Measurements from ENCODE around the gene CLUH. TPM values are rescaled to one million over a fixed set of nuclear protein-coding genes. Genes with fewer than 3 reads are reported as not detected.

The CLUH gene
- total RNA-seq, 1 experiment from 2014 or later, result 161 TPM

GRCh38 chr17:2701996-2702741 lies 9.4 kb downstream of the CLUH start:
- no peaks in the 10 kb centered on the region for H3K4me1 ChIP-seq
- H3K27me3 ChIP-seq (replicated peaks; ENCODE audit: control insufficient read depth, insufficient read depth, low read length), result no peaks in the 10 kb centered on the region
- BruUV-seq (replicated peaks), result no TSS peak
- Mint-ChIP-seq H3K4me1 (ENCODE audit: low read depth, unreplicated experiment) (no peaks in the 10 kb centered on the region), H3K27ac (ENCODE audit: unreplicated experiment) (no peak overlapping the region), H3K27me3 (ENCODE audit: insufficient read depth, unreplicated experiment) (no peaks in the 10 kb centered on the region), H3K9me3 (ENCODE audit: unreplicated experiment) (no peaks in the 10 kb centered on the region), H3K4me3 (ENCODE audit: unreplicated experiment) (no peak overlapping the region), H3K36me3 (ENCODE audit: insufficient read depth, unreplicated experiment) (peaks cover 77% of the 10 kb centered on the region)
- no peak for TF ChIP-seq CTCF (IDR thresholded peaks at IDR 0.05; ENCODE audit: insufficient read depth in 1 of 2, low read depth in 1 of 2, low read length in 1 of 2, severe bottlenecking in 1 of 2, unreplicated experiment in 1 of 2)
- DNase-seq, result peak in 1 of 2 experiments; percentile 23
- ChIA-PET CTCF (no interaction called here), POLR2A (no interaction called here)
- no peak overlapping the region for H3K4me3 ChIP-seq (ENCODE audit: low read depth, low read length)
- H3K36me3 ChIP-seq (ENCODE audit: control insufficient read depth, insufficient read depth, low read length), result peaks cover 4% of the 10 kb centered on the region; the same call in 1 of the 2 replicates
- H3K9me3 ChIP-seq, result no peaks in the 10 kb centered on the region
- intact Hi-C loops (cut with micrococcal nuclease; ENCODE audit: unreplicated experiment), result no loop called here

GRCh38 chr17:2701161-2701995 lies 10.2 kb downstream of the CLUH start:
- Mint-ChIP-seq H3K4me1 (ENCODE audit: low read depth, unreplicated experiment) (no peaks in the 10 kb centered on the region), H3K4me3 (ENCODE audit: unreplicated experiment) (no peak overlapping the region), H3K27ac (ENCODE audit: unreplicated experiment) (no peak overlapping the region), H3K9me3 (ENCODE audit: unreplicated experiment) (no peaks in the 10 kb centered on the region), H3K36me3 (ENCODE audit: insufficient read depth, unreplicated experiment) (peaks cover 85% of the 10 kb centered on the region), H3K27me3 (ENCODE audit: insufficient read depth, unreplicated experiment) (no peaks in the 10 kb centered on the region)
- no peaks in the 10 kb centered on the region for H3K27me3 ChIP-seq (replicated peaks; ENCODE audit: control insufficient read depth, insufficient read depth, low read length)
- TF ChIP-seq CTCF (IDR thresholded peaks at IDR 0.05; ENCODE audit: insufficient read depth in 1 of 2, low read depth in 1 of 2, low read length in 1 of 2, severe bottlenecking in 1 of 2, unreplicated experiment in 1 of 2), result no peak
- ChIA-PET CTCF (no interaction called here), POLR2A (no interaction called here)
- no peaks in the 10 kb centered on the region for H3K9me3 ChIP-seq
- intact Hi-C loops (cut with micrococcal nuclease; ENCODE audit: unreplicated experiment), result no loop called here
- peak in 1 of 2 experiments; percentile 34 for DNase-seq
- no peak overlapping the region for H3K4me3 ChIP-seq (ENCODE audit: low read depth, low read length)
- H3K36me3 ChIP-seq (ENCODE audit: control insufficient read depth, insufficient read depth, low read length), result peaks cover 4% of the 10 kb centered on the region; the same call in 1 of the 2 replicates
- no TSS peak for BruUV-seq (replicated peaks)
- H3K4me1 ChIP-seq, result no peaks in the 10 kb centered on the region

GRCh38 chr17:2700491-2701141 lies 10.9 kb downstream of the CLUH start:
- Mint-ChIP-seq H3K4me1 (ENCODE audit: low read depth, unreplicated experiment) (no peaks in the 10 kb centered on the region), H3K9me3 (ENCODE audit: unreplicated experiment) (no peaks in the 10 kb centered on the region), H3K36me3 (ENCODE audit: insufficient read depth, unreplicated experiment) (peaks cover 83% of the 10 kb centered on the region), H3K4me3 (ENCODE audit: unreplicated experiment) (no peak overlapping the region), H3K27ac (ENCODE audit: unreplicated experiment) (no peak overlapping the region), H3K27me3 (ENCODE audit: insufficient read depth, unreplicated experiment) (no peaks in the 10 kb centered on the region)
- Histone ChIP-seq H3K36me3 (ENCODE audit: control insufficient read depth, insufficient read depth, low read length) (peaks cover 4% of the 10 kb centered on the region; the same call in 1 of the 2 replicates), H3K4me1 (no peaks in the 10 kb centered on the region), H3K9me3 (no peaks in the 10 kb centered on the region), H3K27me3 (replicated peaks; ENCODE audit: control insufficient read depth, insufficient read depth, low read length) (no peaks in the 10 kb centered on the region), H3K4me3 (ENCODE audit: low read depth, low read length) (no peak overlapping the region)
- ChIA-PET CTCF (no interaction called here), POLR2A (no interaction called here)
- DNase-seq, result peak in 1 of 2 experiments; percentile 26
- intact Hi-C loops (cut with micrococcal nuclease; ENCODE audit: unreplicated experiment), result no loop called here
- TF ChIP-seq CTCF (IDR thresholded peaks at IDR 0.05; ENCODE audit: insufficient read depth in 1 of 2, low read depth in 1 of 2, low read length in 1 of 2, severe bottlenecking in 1 of 2, unreplicated experiment in 1 of 2), result no peak
- TSS peak; percentile 14 for BruUV-seq (replicated peaks)
